Activated T-cell treated with anti-CD3 and anti-CD28 coated beads, Interleukin-2, amount 50 U/mL, for 72 hours (primary cell): ENCODE measurements around the gene TMEM200A. TPM values are rescaled to one million over a fixed set of nuclear protein-coding genes. Genes with fewer than 3 reads are reported as not detected.
A peak's percentile ranks its signal among the peaks of the same experiment; 100 is the strongest.

ENCODE experiments used
- ATAC-seq, 2 donors: fragments of 150-1000 bp; cut with Tn5 transposase; replicated peaks in 1 of 2; 2 replicates each; pipeline ENCODE4 v1.10.0; 2021; ENCODE audit warnings: moderate library complexity in 2 of 2, mild to moderate bottlenecking in 1 of 2
- DNase-seq, 2 donors: peaks; one replicate each; pipeline ENCODE4 v3.0.0; 2021 to 2022; ENCODE audit warnings: mixed read lengths in 1 of 2
- H3K27ac Mint-ChIP-seq: one replicate; pipeline ENCODE4 v1.8.0; 2022; ENCODE audit warnings: mild to moderate bottlenecking, moderate library complexity, mixed read lengths
- H3K27me3 Mint-ChIP-seq: one replicate; pipeline ENCODE4 v1.8.0; 2022; ENCODE audit warnings: low read depth, mixed read lengths
- H3K36me3 Mint-ChIP-seq, 2 donors: one replicate each; pipeline ENCODE4 v1.8.0; 2022; ENCODE audit warnings: mixed read lengths in 2 of 2, mild to moderate bottlenecking in 1 of 2; ENCODE audit not compliant: insufficient read depth in 2 of 2
- H3K4me1 Mint-ChIP-seq: one replicate; pipeline ENCODE4 v1.8.0; 2022; ENCODE audit warnings: low read depth, mixed read lengths
- H3K4me3 Mint-ChIP-seq, 2 donors: one replicate each; pipeline ENCODE4 v1.8.0; 2022; ENCODE audit warnings: mild to moderate bottlenecking in 2 of 2, mixed read lengths in 2 of 2, moderate library complexity in 2 of 2
- H3K9me3 Mint-ChIP-seq, 2 donors: one replicate each; pipeline ENCODE4 v1.8.0; 2022; ENCODE audit warnings: mixed read lengths in 2 of 2
- total RNA-seq, 2 donors: library from RNA; stranded (reverse); gene quantifications; one replicate each; pipeline ENCODE4 v1.2.3, GENCODE V29; 2022

The TMEM200A gene
- total RNA-seq, 2 donors from 2014 or later: 0.53 to 0.67 TPM

DNA sequence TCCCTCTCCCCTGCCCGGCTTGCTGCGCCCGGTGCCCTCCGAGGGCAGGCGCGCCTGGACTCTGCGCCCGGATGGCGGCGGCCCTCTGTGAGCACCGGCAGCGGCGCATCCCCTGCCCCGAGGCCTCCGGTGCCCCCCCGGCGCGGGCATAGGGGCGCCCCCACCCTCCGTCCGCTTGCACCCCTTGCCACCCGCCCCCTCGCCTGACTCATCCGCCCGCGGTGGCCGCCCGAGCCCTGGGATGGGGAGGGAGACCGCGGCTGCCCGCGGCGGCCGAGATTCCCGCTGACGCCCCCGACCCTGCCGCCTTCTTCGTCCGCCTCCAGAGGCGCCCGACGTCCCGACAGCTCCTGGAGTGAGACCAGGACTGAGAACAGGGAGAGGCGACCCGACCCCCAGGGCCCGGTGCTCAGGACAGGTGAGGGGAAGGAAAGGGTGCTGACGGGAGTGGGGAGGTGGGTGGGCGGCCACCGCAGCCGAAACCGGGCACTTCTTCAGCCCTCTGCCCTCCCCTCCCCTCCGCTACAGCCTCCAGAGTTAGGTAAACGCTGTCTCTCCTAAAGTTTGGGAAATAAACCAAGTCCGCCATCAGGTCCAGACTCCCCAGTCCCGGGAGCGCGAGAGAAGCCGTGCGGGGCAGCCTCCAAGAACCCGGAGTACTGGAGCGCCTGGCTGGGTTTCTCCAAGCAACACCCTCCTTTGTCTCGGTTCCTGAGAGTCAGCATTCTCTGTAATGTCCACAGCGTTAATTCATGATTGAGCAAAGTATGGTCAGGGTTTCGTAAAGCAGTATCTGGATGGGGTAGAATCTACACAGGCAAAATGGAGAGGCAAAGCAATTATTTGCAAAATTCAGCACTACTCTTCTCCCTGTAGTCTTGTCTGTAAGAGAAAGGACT lies 539 bp downstream of the TMEM200A start:
- H3K27ac Mint-ChIP-seq: no peak overlapping the region
- DNase-seq (peak; percentile 38 to 49), ATAC-seq (peak; percentile 71 to 78)
- peaks cover 16% of the 10 kb centered on the region for H3K4me1 Mint-ChIP-seq
- peak overlapping the region; percentile 58 to 78 for H3K4me3 Mint-ChIP-seq
- no peaks in the 10 kb centered on the region for H3K36me3 Mint-ChIP-seq
- peaks cover 31% of the 10 kb centered on the region for H3K27me3 Mint-ChIP-seq
- peaks cover 1 to 3% of the 10 kb centered on the region in 2 donors for H3K9me3 Mint-ChIP-seq

DNA sequence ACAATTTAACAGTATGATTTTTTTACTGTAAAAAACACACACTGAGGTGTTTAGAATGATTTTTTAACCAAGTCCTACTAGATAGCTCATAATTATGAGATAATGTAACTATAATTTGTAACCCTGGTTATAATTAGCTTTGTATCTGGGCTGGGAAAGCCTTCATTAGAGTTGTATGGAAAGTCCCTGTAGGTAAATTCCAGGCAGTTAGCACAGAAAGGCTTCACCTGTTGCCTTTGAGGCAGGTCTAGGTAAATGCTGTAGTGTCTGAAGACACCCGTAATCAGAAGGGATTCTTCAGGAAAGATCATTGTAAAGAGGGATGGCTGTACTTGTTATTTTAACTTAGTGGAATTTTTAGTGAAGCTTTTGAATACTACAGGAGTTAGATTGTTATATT lies 1.9 kb downstream of the TMEM200A start:
- ATAC-seq (no peak), DNase-seq (no peak)
- Mint-ChIP-seq H3K4me1 (peaks cover 16% of the 10 kb centered on the region), H3K36me3 (no peaks in the 10 kb centered on the region), H3K27ac (no peak overlapping the region), H3K9me3 (peaks cover 0 to 3% of the 10 kb centered on the region in 2 donors), H3K4me3 (no peak overlapping the region), H3K27me3 (peaks cover 31% of the 10 kb centered on the region)

- Mint-ChIP-seq H3K27me3 (peaks cover 24% of the 10 kb centered on the region), H3K36me3 (no peaks in the 10 kb centered on the region), H3K4me1 (peaks cover 16% of the 10 kb centered on the region), H3K27ac (no peak overlapping the region), H3K4me3 (no peak overlapping the region), H3K9me3 (no peaks in the 10 kb centered on the region)
- no peak for ATAC-seq
- DNase-seq: no peak
Observed at GRCh38 chr6:130368576-130368975, 2.8 kb downstream of the TMEM200A start.

DNA sequence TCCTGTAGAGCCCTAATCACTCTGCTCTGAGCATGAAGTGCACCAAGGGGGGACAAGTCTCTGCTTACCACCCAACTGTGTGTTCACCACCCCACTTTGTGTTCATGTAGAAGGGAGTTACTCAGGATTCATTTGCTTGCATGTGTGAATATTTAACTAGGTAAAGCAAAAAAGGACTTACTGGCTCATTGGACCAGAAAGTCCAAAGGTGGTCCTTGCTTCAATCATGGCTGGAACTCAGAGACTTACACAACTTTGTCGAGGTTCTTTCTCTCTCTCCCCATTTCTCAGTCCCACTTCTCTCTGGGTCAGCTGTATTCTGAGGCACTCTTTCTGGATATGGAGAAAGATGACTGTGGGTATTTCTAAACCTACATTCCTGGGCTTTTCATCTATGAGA lies 4.0 kb downstream of the TMEM200A start:
- Mint-ChIP-seq H3K9me3 (no peaks in the 10 kb centered on the region), H3K36me3 (no peaks in the 10 kb centered on the region), H3K27ac (no peak overlapping the region), H3K4me3 (no peak overlapping the region), H3K27me3 (peaks cover 24% of the 10 kb centered on the region), H3K4me1 (peaks cover 10% of the 10 kb centered on the region)
- DNase-seq (no peak), ATAC-seq (no peak)

DNA sequence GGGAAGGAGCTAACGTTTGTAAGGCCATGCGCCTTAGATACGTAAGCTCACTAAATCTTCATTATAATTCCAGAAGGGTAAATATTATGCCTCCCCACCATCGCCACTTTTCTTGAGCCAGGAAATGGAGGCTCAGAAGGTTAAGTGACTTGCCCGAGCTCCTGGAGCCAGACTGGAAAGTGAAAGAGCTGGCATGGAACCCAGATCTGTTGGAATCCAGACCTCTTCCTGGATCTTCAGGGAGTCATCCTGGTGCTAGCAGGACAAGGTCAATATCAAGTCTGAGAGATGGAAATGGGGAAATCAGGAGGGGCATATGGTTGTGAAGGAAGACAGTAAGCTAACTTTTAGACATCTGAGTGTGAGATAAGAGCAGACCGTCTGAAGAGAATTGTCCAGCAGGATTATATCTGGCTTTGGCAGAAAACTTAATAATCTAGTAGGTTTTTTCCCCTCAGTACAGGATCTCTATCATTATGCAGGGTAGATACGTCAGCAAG lies 6.2 kb downstream of the TMEM200A start:
- H3K27ac Mint-ChIP-seq: no peak overlapping the region
- H3K36me3 Mint-ChIP-seq: no peaks in the 10 kb centered on the region
- peaks cover 17% of the 10 kb centered on the region for H3K27me3 Mint-ChIP-seq
- no peak overlapping the region for H3K4me3 Mint-ChIP-seq
- H3K4me1 Mint-ChIP-seq: peaks cover under 1% of the 10 kb centered on the region
- no peak for ATAC-seq
- DNase-seq: no peak
- H3K9me3 Mint-ChIP-seq: no peaks in the 10 kb centered on the region

DNA sequence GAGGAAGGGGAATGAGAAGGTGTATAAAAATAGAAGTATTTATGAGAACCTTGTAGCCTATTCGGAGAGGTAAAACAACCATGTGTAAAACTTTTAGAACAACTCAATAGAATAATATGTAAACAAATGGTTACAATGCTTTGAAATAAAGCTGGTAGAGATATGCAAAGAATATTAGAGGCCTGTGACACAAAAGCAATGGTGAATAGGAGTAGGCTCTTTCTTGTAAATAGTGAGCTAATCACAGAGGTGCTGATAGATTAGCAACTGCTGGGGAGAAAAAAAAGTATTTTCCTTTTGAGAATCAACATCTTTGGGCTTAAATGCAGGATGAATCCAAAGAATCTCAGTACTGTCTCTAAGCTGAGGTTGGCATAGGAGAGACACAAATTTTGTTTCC lies 7.0 kb downstream of the TMEM200A start:
- H3K9me3 Mint-ChIP-seq: no peaks in the 10 kb centered on the region
- no peaks in the 10 kb centered on the region for H3K36me3 Mint-ChIP-seq
- ATAC-seq (no peak), DNase-seq (no peak)
- no peak overlapping the region for H3K27ac Mint-ChIP-seq
- H3K27me3 Mint-ChIP-seq: peaks cover 13% of the 10 kb centered on the region
- no peaks in the 10 kb centered on the region for H3K4me1 Mint-ChIP-seq
- no peak overlapping the region for H3K4me3 Mint-ChIP-seq

GRCh38 chr6:130373992-130374391 lies 8.2 kb downstream of the TMEM200A start:
- H3K4me1 Mint-ChIP-seq: no peaks in the 10 kb centered on the region
- no peak overlapping the region for H3K27ac Mint-ChIP-seq
- H3K4me3 Mint-ChIP-seq: no peak overlapping the region
- H3K9me3 Mint-ChIP-seq: no peaks in the 10 kb centered on the region
- no peaks in the 10 kb centered on the region for H3K36me3 Mint-ChIP-seq
- no peak for DNase-seq
- no peak for ATAC-seq
- peaks cover 1% of the 10 kb centered on the region for H3K27me3 Mint-ChIP-seq

DNA sequence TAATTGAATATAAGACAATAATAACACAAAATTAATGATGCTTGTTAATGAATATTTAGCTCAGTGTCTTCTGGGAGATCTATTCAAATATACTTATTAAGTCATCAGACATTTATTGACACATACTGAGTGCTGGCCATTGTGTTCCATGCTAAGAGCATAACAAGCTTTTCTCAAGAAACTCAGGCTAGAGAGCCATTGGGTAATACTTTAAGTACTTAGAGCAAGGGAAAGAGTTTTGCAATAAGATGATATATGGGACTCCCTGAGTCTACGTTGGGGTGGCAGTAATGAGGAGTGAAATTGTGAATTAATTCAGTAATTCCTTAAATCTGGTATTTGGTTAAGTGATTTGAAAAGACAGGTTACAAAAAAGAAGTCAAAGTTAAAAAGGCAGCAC lies 11.1 kb downstream of the TMEM200A start:
- Mint-ChIP-seq H3K27ac (no peak overlapping the region), H3K4me1 (peaks cover 10% of the 10 kb centered on the region), H3K4me3 (no peak overlapping the region), H3K27me3 (no peaks in the 10 kb centered on the region), H3K36me3 (no peaks in the 10 kb centered on the region), H3K9me3 (no peaks in the 10 kb centered on the region)
- DNase-seq: no peak
- no peak for ATAC-seq

GRCh38 chr6:130377371-130377770 lies 11.6 kb downstream of the TMEM200A start:
- no peak overlapping the region for H3K4me3 Mint-ChIP-seq
- H3K4me1 Mint-ChIP-seq: peaks cover 14% of the 10 kb centered on the region
- no peaks in the 10 kb centered on the region for H3K27me3 Mint-ChIP-seq
- ATAC-seq: no peak
- DNase-seq: no peak
- no peaks in the 10 kb centered on the region for H3K9me3 Mint-ChIP-seq
- no peaks in the 10 kb centered on the region for H3K36me3 Mint-ChIP-seq
- H3K27ac Mint-ChIP-seq: no peak overlapping the region

GRCh38 chr6:130377915-130378314 lies 12.1 kb downstream of the TMEM200A start:
- peaks cover 15% of the 10 kb centered on the region for H3K4me1 Mint-ChIP-seq
- H3K4me3 Mint-ChIP-seq: no peak overlapping the region
- ATAC-seq (no peak), DNase-seq (no peak)
- no peaks in the 10 kb centered on the region for H3K27me3 Mint-ChIP-seq
- no peaks in the 10 kb centered on the region for H3K36me3 Mint-ChIP-seq
- no peak overlapping the region for H3K27ac Mint-ChIP-seq
- no peaks in the 10 kb centered on the region for H3K9me3 Mint-ChIP-seq

GRCh38 chr6:130379223-130379622 lies 13.4 kb downstream of the TMEM200A start:
- ATAC-seq (no peak), DNase-seq (no peak)
- no peak overlapping the region for H3K4me3 Mint-ChIP-seq
- H3K36me3 Mint-ChIP-seq: no peaks in the 10 kb centered on the region
- H3K9me3 Mint-ChIP-seq: no peaks in the 10 kb centered on the region
- H3K4me1 Mint-ChIP-seq: peaks cover 15% of the 10 kb centered on the region
- H3K27ac Mint-ChIP-seq: no peak overlapping the region
- no peaks in the 10 kb centered on the region for H3K27me3 Mint-ChIP-seq

DNA sequence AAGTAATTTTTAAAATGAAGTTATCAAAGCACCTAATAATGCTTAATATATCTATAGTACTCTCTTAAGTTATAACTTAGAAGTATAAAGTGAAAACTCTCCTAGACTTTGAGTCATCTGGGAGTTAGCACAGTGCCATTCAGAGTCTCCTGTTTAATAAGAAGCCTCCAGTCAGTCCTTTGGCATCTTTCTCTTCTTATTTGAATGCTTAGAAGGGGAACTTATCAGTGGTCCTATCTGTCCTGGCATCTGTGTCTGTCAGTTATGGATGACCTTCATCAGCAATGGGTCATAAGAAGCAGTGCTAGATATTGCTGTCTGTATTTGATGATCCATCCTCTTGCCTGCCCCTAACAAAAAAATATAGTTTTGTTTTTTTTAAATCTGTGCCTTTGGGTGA lies 15.2 kb downstream of the TMEM200A start:
- Mint-ChIP-seq H3K9me3 (no peaks in the 10 kb centered on the region), H3K27me3 (no peaks in the 10 kb centered on the region), H3K4me1 (peaks cover 15% of the 10 kb centered on the region), H3K27ac (peak overlapping the region; percentile 68), H3K4me3 (no peak overlapping the region), H3K36me3 (no peaks in the 10 kb centered on the region)
- DNase-seq: no peak
- no peak for ATAC-seq

GRCh38 chr6:130381459-130382380 lies 15.9 kb downstream of the TMEM200A start:
- H3K4me3 Mint-ChIP-seq: peak overlapping the region in 1 of 2 donors; percentile 42
- no peaks in the 10 kb centered on the region for H3K9me3 Mint-ChIP-seq
- DNase-seq: peak in 1 of 2 donors; percentile 25
- ATAC-seq: peak; percentile 55 to 79
- no peaks in the 10 kb centered on the region for H3K36me3 Mint-ChIP-seq
- H3K27ac Mint-ChIP-seq: peak overlapping the region; percentile 68
- no peaks in the 10 kb centered on the region for H3K27me3 Mint-ChIP-seq
- H3K4me1 Mint-ChIP-seq: peaks cover 15% of the 10 kb centered on the region
